Kidney tubule cell (primary cell): ENCODE measurements around the gene AMIGO2.

Experiments used
- DNase-seq: peaks from one replicate; pipeline ENCODE4 v3.0.0-alpha.2; 2018; ENCODE audit warnings: low spot score

AMIGO2 gene

DNA sequence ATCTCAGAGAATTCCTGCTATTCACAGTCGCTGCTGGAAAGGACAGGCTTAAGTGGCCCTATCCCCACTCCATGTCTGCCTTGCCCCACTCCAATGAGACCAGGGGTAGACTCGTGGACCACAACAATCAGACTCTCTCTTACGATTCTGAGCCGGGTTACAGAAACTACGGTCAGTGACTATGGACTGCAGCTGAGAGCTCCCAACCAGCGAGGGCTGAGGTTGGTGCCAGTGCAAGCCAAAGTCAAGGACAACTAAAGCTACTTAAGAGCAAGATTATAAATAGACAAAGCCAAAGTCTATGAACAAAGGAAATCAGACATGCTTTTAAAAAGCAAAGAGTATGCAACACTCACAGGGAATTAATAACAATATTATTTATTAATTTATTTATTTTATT is 18.3 kb upstream of the AMIGO2 start:
- no peak for DNase-seq

DNA sequence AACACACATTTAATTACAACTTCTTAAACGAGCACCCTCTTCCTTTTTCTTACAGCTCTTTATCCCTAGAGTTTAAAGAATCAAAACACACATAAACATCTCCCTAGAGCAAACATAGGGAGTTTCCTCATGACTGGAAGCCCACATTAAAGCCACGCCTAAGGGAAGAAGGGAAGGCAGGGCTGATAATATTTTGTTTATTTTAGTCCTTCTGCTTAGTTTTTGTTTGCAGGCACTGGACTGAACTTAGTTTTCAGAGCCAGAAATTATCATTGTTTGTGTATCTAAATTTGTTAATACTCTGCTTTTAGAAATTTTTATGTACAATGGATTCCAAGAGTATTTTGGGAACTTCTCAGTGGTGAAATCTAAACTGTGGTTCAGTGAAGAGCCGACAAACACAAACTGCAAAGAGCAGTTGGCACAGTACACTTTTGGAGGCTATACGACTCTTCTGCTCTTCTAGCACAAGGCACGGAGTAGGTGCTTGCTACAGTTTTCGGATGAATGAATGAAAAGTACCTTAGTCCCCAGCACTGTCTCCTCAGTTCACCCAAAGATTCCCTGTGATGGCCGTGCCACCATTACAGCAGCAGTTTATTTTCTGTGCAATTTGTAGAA is 17.6 kb upstream of the AMIGO2 start:
- DNase-seq = peak; percentile 25

DNA sequence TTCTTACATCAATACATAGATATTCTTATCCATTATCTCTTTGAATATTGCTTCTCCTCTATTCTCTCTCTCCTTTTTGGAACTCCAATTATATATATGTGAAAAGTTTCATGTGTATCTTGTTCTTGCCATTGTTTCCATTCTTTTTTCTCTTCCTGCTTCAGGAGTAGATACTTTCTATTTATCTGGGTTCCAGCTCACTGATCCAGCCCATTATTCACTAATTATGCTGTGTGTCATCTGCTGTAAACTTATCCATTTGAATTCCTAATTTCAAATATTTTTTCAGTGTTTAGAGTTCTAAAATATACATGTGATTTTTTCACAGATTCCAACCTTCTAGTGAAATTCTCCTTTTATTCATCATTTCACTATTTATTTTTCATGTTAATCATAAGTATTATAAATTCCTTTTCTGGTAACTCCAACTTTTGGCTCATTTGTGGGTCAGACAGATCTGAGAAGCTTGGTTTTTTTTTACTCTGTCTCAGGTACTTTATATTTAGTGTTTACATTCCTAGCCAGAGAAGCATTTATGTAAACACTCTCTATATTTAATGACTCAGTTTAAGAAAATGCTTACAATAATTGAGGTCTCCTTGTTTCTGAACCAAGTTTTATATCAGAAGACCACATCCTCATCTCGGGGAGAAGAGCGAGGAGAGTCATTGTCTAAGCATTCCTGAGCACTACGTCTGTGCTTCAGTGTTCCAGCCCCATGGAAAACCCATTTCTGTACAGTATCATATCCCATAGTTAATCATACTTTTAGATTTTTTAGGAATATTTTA is 15.9 kb upstream of the AMIGO2 start:
- peak; percentile 93 for DNase-seq

DNA sequence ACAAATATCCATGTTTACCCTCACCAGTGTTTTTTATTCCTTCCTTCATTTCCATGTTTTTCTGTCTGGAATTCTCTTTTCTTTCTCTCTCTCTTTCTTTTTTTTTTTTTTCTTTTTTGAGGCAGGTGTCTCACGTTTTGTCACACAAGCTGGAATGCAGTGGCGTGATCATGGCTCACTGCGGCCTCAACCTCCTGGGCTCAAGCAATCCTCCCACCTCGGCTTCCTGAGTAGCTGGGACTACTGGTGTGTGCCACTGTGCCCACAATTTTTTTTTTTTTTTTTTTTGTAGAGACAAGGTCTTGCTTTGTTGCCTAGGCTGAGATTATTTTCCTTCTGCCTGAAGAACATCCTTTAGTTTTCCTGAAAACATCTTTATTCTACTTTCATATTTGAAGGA is 15.0 kb upstream of the AMIGO2 start:
- DNase-seq = peak; percentile 91

DNA sequence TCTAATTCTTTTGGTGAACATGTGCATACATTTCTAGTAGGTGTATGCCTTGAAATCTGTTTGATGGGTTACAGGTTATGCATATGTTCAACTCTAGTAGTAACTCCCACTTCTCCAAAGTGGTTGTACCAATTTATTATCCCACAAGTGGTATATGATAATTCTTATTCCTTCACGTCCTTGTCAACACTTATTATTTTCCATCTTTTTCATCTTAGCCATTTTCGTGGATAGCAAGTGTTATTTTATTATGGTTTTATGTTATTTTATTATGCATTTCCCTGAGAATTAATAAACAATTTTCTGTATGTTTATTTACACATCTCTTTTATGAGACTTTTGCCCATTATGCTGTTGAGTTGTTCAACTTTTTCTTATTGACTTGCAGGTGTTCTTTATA is 11.2 kb upstream of the AMIGO2 start:
- no peak for DNase-seq

DNA sequence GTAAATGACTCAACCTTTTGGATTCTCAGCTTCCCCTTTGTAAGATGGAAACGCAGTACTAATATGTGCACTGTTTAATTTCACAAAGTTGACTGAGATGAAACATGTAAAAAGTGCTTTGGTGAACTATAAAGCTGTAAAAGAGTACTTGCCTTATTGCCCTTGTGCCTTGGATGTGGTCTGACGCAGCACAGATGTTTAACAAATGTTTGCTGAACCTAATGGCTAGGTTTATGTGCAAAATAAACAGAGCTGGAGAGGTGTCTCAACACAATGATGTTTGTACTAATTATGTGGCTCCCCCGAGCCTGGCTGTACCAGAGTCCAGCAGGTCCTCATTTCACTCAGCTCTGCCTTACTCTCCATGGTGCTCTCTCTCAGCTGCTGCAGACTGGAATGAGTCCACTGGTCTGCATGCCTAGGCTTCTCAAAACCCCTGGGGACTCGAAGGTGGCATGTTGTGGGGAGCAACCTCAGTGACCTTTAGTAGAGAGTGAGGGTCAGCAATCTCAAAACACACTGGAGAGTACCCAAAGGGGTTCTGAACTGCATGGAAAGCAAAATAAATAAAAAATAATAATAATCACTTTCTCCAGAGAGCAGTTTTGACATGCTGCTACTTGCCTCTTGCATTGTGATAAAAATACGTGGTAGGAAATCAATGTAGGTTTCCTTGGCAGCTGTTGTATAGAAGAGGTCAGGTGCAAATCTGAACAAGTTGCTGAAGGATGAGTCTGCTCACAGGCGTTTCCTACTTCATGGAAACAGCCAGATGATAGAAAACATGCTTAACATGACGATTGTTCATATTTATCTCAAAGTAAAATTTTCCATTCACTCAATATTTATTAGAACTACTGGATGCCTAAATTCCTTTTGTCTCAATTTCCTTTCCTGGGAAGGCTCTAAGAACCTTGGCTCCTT is 8.5 kb upstream of the AMIGO2 start:
- DNase-seq = peak; percentile 35

DNA sequence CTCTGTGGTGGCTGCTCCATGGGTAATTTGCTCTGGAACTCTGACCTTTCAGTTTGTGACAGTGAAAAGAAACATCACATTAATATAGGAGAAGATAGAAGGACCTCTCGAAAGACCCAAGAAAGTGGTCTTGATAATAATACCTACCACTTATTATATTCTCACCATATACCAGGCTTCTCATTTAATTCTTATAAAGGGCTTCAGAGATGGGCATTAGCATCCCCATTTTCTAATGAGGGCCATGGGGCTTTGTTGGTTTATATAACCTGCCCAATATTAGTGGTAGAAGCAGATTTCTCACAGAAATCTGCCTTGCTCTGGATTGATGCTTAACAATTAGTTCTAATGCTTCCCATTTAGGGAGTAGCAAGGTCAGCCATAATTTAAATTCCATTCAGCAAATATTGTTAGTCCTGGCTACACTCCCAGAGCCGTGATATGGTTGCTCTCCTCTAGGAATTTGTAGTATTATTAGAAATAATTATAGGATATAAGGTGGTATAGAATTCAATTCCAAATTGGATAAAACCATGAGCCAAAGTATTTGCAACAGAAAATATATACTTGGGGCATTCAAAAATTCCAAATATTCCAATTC is 7.4 kb upstream of the AMIGO2 start:
- no peak for DNase-seq

DNA sequence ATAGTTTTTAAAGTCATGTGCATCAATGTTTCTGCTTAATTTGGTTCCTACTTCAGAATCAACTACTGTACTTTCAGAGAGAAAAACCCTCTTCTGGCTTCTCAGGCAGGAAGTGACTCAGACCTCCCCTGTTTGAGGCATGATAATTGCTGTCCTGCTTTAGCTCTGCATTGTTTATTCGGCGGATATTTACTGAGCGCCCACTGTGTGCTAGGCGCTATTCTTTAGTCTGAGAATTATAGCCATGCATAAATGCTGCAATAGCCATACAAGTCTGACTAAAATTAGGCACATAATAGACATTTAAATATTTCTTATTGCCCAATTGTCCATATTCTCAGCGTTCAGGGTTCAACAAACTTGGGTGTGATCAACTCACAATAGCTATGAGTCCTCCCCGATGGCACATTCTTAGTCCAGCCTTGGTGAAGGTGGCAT is 6.1 kb upstream of the AMIGO2 start:
- peak; percentile 69 for DNase-seq

DNA sequence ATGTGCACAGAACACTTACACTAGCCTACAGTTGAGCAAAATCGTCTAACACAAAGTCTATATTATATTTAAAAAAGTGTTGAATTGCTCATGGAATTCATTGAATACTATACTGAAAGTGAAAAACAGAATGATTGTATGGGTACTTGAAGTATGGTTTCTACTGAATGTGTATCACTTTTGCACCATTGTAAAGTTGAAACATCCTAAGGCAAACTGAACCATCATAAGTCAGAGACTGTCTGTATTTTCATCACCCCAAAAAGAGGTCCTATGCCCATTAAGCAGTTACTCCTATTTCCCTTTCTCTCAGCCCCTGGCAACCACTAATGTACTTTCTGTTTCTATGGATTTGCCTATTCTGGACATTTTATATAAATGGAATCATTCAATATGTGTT is 4.4 kb upstream of the AMIGO2 start:
- DNase-seq = no peak

DNA sequence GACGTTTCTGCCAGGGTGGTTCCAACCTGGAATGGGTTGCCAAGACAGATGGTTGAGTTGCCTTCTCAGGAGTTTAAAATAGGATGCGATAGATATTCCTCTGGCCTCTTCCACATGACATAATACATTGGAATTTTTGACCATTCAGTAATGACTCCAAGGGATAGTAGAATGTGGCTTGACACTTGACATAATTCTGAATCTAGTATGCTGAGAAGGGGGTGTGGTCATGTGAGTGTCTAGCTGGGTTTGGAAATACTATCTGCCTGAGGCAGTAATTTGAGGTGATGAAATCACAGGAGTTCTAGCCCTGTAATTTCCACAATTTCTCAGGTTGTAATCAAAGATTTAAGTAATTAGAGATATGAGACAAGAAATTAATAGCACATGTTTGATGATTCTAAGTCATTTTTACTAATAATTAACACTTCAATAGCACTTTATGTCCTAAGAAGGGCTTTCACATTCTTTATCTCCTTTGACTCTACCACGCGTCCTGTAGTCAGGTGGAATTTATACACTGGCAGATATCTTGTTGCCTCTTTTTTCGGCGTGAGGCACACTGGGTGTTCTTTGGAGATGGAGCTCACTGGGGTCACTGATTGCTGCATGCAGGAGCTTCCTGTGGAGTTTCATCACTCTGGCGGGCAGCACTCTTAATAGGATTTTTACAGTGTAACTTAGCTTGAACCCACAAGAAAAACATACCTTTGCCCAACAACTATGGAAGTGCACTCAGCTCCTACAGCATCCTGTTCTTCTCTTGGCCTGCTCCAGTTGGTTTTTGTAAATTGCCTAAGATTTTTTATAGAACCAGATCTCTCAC is 3.2 kb upstream of the AMIGO2 start:
- DNase-seq = peak; percentile 96

DNA sequence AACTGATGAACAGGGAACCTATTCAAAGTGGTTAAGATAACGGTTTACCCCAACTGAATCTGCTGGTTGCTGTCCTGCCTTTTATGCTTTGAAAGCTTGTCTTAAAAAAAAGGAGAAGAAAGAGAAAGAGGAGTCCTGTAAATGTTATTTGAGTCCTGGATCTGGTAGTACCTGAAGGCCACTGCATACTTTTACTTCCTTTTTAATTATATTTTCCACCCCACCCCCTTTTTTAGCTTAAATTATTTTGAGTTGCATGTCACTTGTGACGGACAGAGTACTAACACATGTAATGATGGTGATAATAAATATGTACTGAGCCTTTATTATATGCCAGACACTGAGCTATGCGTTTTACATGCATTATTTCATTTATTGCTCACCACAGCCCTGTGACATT is 2.5 kb upstream of the AMIGO2 start:
- DNase-seq = no peak

DNA sequence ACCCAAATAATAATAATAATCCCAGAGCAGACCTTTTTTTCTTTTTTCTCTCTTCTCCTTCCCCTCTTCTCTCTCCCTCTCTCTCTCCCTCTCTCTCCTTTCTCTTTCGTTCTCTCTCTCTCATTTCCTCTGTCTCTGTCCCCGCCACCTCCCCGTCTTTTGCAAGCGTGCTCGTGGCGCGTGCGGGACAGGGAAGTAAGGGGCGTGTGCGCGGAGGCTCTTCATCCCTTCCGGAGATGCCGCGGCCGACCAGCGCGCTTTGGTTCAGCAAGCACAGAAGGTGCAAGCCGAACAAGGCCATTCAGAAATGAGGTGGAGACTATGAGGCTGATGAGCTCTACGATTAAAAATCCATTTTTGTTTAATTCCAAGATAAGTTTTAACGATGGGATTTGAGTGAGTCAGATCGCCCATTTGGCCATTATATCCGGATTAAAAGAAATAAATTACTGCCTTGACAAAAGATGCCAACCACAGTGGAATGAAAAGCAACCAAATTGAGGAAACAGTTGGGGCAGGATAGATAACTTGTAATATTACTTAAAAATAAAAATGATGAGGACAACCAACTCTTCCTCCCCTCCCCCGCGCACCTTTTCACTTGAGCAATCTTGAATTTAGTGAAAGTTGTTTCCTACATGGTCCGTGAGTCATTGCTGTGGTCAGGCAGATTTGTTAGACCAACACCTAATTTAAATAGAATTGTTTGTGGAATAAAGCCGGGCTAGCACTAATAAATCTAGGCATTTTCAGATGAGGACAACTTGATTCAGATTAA is 1.2 kb upstream of the AMIGO2 start:
- DNase-seq = peak; percentile 87

DNA sequence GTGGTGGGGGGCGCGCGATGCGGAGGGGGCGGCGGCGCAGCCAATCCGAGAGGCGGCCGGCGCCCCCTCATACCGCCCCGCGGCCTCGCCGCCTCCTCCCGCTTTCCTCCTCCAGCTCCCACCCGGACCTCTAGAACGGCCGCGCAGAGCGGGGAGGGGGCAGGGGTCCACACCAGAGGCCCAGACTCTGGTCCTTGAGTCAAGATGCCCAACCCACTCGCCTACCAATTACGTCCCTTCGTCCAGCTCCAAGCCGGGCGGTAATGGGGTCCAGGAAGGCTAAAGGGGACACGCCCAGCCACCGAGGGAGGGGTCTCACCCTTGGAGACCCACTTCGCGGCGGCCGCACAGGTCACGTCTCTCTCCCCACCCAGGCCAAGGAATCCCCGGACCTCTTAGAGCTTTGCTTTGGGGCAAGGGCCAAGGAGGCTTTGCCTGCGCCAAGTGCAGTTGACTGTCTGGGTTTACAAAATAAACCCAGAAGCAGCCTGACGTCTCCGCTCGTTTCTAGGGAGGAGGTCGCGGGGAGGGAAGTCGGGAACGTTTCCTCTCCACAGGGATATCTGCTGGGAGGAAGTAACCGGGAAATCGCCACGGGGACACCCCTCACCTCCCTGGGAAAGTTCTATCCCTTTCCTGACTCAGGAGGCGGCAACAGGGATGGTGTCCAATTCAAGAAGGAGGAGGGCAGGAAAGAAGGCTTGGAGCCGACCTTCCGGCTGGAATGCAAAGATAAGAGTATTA is 394 bp upstream of the AMIGO2 start:
- peak; percentile 84 for DNase-seq

DNA sequence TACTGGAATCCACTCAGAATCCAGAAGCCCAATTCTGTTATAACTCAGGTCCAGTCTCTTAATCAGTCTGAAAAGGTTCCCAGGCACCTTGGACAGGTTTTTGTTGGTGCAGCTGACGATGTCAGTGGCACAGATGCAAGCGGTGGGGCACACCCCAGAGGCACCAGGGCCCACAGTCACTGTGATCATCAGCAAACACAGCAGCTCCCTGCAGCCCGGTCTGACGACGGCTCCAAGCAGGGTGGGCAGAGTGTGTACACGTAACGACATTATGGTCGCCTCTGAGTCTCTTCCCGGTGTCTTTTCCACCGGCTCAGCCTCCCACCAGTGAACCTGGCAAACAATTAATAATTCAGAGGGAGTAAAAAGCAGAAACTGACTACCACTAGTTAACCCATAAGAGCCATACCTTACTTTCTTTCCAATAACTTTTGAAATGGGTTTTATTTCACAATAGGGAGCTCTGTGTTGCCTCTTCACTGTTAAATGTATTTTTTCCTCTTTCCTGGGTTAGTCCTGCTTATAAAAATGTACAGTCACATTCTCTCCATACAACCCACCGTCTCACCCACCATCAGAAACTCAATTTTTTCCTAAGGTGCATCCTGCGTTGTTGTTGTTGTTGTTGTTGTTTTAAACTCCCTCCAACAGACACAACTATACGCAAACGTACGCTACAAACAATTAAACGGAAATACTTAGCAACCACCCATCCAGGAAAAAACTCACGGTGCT is 859 bp downstream of the AMIGO2 start:
- DNase-seq = peak; percentile 70

DNA sequence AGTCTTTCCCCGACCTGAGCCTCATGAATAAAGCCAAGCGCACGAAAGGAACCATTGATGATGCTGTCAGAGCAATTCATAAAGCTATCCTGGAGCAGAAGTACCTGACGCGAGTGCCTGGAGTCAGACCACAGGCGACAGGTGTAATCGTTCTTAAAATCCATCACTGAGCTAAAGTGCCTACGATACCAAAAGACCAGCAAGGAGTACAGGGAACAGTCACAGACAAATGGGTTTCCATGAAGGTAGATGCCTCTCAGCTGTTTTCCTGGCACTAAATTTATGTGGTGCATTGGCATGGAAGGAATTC is 1.7 kb downstream of the AMIGO2 start:
- peak; percentile 19 for DNase-seq

DNA sequence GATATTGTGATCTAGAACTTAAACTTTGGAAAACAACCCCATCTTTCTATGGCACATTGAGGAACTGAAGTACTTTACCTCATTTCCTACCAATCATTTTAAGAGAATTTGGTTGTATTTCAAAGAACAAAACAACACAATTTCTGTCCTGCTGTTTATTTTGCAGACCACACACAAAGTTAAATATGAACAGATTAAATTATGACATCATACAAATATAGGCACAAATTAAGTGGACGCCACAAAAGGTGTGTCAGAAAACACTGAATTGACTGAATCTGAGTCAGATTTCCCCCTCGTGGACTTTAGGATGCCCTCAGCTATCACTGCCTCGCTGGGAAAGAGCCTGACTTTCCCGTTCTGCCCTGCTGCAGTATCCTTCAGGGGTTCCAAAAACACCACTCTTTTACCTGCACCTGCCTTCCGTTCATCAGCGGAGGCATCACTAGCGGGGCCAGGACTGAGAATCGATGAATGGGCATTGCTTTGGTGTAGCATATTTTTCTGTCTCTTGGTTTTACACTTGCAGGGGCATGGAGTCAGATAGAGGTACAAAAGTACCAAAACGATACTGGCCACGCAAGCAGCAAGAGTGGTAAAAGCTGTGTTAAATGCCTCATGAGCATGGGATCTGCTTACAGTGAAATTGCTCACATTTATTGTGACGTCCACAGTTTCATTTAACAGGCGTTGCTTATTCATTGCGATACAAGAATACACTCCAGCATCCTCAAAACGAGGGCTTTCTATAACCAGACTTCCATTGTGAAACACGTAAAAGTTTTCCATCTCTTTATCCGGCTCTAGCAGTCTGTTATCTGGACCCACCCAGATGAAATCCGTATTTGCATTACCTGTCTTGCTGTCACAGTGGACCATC is 2.3 kb downstream of the AMIGO2 start:
- DNase-seq = no peak

DNA sequence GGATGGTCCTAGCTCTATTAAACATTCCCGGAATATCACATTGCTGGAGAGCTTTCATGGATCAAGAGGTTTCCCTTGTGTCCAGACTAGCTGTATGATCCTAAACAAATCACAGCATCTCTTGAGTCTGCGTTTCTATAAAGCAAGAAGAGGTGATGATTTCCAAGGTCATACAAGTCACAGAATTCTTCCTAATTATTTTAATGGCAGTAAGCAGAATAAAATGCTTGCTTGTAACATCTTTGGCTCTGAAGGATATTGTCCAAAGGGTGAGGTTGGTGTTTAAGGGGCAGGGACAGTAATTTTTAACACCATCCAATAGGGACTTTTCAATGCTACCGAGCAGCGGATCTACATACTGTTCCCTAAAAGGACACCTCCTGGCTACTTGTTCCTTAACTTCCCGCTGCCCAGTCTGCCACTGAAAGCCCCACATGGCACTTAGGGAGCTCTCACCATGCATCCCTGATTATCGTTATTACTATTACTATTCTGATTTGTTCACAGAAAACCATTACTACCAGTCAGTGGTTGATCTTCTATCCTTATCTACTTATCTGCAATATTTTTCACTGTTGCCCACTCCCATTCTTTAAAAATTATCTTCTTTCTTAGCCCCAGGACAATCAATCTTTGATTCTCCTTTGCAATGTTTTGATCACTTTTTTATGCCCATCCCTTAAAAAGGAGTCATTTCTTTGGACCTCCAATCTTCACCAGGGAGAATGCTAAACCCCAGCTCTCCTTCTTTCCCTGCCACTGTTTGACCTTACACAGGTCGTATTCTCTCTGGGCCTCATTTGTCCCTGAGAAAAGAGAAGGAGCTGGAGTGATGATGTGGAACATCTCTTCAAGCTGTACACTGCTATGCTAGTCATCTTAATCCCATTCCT is 4.3 kb downstream of the AMIGO2 start:
- no peak for DNase-seq
